Measurements from ENCODE around the gene SLC25A47.

Gene SLC25A47

DNA sequence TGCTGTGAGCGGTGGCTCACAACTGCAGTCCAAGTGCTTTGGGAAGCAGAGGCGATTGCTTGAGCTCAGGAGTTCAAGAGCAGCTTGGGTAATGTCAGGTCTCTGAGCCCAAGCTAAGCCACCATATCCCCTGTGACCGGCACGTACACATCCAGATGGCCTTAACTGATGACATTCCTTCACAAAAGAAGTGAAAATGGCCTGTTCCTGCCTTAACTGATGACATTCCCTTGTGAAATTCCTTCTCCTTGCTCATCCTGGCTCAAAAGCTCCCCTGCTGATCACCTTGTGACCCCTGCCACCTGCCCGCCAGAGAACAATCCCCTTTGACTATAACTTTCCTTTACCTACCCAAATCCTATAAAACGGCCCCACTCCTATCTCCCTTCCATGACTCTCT, 48.6 kb downstream of the SLC25A47 start:
- H4K20me1 ChIP-seq (ENCODE audit: insufficient read depth): no peaks in the 10 kb centered on the region
- H3K79me2 ChIP-seq (ENCODE audit: insufficient read depth, low read depth): peaks cover 5% of the 10 kb centered on the region; the same call in 1 of the 2 replicates
- TF ChIP-seq, protein P1, sequence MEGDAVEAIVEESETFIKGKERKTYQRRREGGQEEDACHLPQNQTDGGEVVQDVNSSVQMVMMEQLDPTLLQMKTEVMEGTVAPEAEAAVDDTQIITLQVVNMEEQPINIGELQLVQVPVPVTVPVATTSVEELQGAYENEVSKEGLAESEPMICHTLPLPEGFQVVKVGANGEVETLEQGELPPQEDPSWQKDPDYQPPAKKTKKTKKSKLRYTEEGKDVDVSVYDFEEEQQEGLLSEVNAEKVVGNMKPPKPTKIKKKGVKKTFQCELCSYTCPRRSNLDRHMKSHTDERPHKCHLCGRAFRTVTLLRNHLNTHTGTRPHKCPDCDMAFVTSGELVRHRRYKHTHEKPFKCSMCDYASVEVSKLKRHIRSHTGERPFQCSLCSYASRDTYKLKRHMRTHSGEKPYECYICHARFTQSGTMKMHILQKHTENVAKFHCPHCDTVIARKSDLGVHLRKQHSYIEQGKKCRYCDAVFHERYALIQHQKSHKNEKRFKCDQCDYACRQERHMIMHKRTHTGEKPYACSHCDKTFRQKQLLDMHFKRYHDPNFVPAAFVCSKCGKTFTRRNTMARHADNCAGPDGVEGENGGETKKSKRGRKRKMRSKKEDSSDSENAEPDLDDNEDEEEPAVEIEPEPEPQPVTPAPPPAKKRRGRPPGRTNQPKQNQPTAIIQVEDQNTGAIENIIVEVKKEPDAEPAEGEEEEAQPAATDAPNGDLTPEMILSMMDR (conservative IDR thresholded peaks at IDR 0.05; ENCODE audit: low read depth, low read length): no peak
- H3K27me3 ChIP-seq (ENCODE audit: insufficient read depth, low read depth): no peaks in the 10 kb centered on the region
- no peak overlapping the region for H3K4me3 ChIP-seq (IDR thresholded peaks at IDR 0.05; ENCODE audit: insufficient read depth, low read depth, low read length)
- H3K4me2 ChIP-seq: no peak overlapping the region
- no peaks in the 10 kb centered on the region for H3K36me3 ChIP-seq (ENCODE audit: insufficient read depth)
- H2AFZ ChIP-seq (ENCODE audit: low read depth): no peak overlapping the region
- H3K27ac ChIP-seq: no peak overlapping the region
- H3K4me1 ChIP-seq (ENCODE audit: low read depth, poor library complexity, severe bottlenecking): peaks cover 19% of the 10 kb centered on the region
- no peak overlapping the region for H3K9ac ChIP-seq

DNA sequence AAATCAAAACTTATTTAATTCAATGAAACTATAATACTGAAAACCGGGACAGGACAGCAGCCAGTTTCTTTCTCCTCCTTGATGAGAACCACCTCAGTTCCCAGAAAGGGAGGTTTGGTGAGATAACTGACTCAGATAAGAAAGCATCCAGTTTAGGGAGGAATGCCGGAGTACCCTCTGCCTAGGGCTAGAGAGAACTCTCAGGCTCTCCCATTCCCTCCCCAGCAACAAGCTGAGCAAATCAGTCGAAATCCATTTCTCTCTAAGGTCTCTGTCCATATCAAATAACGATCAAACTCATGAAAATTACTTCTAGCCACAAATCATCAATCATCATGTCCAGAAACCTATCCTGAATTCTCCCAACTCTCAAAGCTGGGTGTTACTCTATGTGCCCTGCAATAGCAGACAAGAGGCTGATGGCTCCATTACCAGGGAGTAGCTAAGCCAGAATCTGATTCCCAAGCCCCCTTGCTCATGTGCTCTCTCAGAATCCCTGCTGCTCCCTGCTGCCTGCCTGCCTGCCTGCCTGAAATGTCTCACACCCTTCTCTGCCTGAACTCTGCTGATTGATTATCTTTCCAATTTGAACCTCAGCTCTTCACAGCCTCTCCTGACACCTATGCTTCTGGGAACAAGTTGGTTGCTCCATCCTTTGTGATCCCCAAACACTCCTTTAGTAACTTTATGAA, 49.4 kb downstream of the SLC25A47 start:
- TF ChIP-seq, protein P1 (conservative IDR thresholded peaks at IDR 0.05; ENCODE audit: low read depth, low read length): no peak
- no peaks in the 10 kb centered on the region for H3K36me3 ChIP-seq (ENCODE audit: insufficient read depth)
- no peaks in the 10 kb centered on the region for H3K27me3 ChIP-seq (ENCODE audit: insufficient read depth, low read depth)
- no peak overlapping the region for H3K27ac ChIP-seq
- H3K79me2 ChIP-seq (ENCODE audit: insufficient read depth, low read depth): peaks cover 5% of the 10 kb centered on the region; the same call in 1 of the 2 replicates
- no peak overlapping the region for H3K4me2 ChIP-seq
- no peak overlapping the region for H3K9ac ChIP-seq
- H2AFZ ChIP-seq (ENCODE audit: low read depth): no peak overlapping the region
- no peaks in the 10 kb centered on the region for H4K20me1 ChIP-seq (ENCODE audit: insufficient read depth)
- H3K4me1 ChIP-seq (ENCODE audit: low read depth, poor library complexity, severe bottlenecking): peaks cover 23% of the 10 kb centered on the region
- no peak overlapping the region for H3K4me3 ChIP-seq (IDR thresholded peaks at IDR 0.05; ENCODE audit: insufficient read depth, low read depth, low read length)

DNA sequence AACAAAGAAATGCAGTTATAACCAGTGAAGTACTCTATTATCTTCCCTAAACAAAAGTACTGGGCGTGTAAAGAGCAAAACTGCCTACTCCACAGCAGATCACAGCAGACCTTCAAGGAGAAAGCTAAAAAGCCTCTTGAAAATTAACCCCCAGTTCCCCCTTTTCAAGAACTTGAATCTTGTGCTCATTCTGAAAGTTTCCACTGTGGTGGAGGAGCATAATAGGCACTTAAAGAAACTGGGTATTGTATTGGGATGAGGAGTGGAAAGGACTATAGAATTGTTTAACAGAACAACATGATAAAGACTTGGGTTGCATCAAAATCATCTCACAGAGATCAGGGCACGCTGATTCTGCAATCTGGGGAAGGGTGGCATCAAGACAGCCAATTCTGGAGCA, 51.1 kb downstream of the SLC25A47 start:
- Histone ChIP-seq H3K9ac (no peak overlapping the region), H3K27ac (no peak overlapping the region), H2AFZ (ENCODE audit: low read depth) (no peak overlapping the region), H3K4me3 (IDR thresholded peaks at IDR 0.05; ENCODE audit: insufficient read depth, low read depth, low read length) (no peak overlapping the region), H3K27me3 (ENCODE audit: insufficient read depth, low read depth) (no peaks in the 10 kb centered on the region), H3K4me2 (peak overlapping the region; percentile 96), H3K36me3 (ENCODE audit: insufficient read depth) (no peaks in the 10 kb centered on the region), H3K79me2 (ENCODE audit: insufficient read depth, low read depth) (peaks cover 5% of the 10 kb centered on the region; the same call in 1 of the 2 replicates), H4K20me1 (ENCODE audit: insufficient read depth) (no peaks in the 10 kb centered on the region), H3K4me1 (ENCODE audit: low read depth, poor library complexity, severe bottlenecking) (peaks cover 26% of the 10 kb centered on the region)
- TF ChIP-seq, protein P1 (conservative IDR thresholded peaks at IDR 0.05; ENCODE audit: low read depth, low read length): no peak

DNA sequence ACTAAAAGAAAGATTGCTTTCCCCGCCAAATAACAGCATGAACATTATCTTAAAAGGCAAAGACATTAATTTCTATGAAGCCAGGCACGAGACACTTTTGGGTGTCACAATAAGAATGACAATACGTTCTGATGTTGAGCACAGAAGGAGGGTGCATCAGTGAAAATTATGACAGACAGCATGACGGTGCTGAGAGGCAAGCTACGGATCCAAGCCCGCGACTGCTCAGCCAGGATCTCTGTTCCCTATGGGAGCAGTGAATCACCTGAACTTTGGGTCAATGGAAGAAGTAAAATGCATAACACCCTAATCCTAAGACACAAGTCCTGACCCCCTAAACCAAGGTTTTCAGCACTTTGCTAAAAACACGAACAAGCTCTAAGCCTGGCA, 51.7 kb downstream of the SLC25A47 start:
- Histone ChIP-seq H4K20me1 (ENCODE audit: insufficient read depth) (no peaks in the 10 kb centered on the region), H3K4me2 (peak overlapping the region; percentile 96), H2AFZ (ENCODE audit: low read depth) (peak overlapping the region; percentile 53; the same call in 1 of the 2 replicates), H3K27ac (peak overlapping the region; percentile 67; the same call in 1 of the 2 replicates), H3K4me1 (ENCODE audit: low read depth, poor library complexity, severe bottlenecking) (peaks cover 26% of the 10 kb centered on the region), H3K4me3 (IDR thresholded peaks at IDR 0.05; ENCODE audit: insufficient read depth, low read depth, low read length) (no peak overlapping the region), H3K9ac (peak overlapping the region; percentile 74; the same call in 1 of the 2 replicates), H3K27me3 (ENCODE audit: insufficient read depth, low read depth) (no peaks in the 10 kb centered on the region), H3K36me3 (ENCODE audit: insufficient read depth) (no peaks in the 10 kb centered on the region), H3K79me2 (ENCODE audit: insufficient read depth, low read depth) (peaks cover 5% of the 10 kb centered on the region; the same call in 1 of the 2 replicates)
- TF ChIP-seq, protein P1 (conservative IDR thresholded peaks at IDR 0.05; ENCODE audit: low read depth, low read length): no peak

Measured in KMS-11 (cell line).